A549 (cell line): ENCODE data around the gene UBQLN4.

Source experiments
- CHD2 ChIP-seq: fragments of 150-350 bp; IDR thresholded peaks from 2 replicates; pipeline ENCODE4 v1.6.1; 2014; ENCODE audit warnings: low read length; ENCODE audit not compliant: partially characterized antibody
- CTCF ChIP-seq: fragments of >200 bp; sonication (Bioruptor Twin); formaldehyde crosslinking; IDR thresholded peaks from 3 replicates; pipeline ENCODE4 v1.5.1; 2016
- HMGXB4 ChIP-seq: fragments of 250-450 bp; sonication (Bioruptor Pico); IDR thresholded peaks from 2 replicates; pipeline ENCODE4 v1.5.0; 2021; ENCODE audit warnings: mild to moderate bottlenecking, moderate library complexity, borderline replicate concordance
- JUN ChIP-seq, 2 experiments: fragments of >200 bp; sonication (Bioruptor Twin); formaldehyde crosslinking; IDR thresholded peaks; 2 replicates in 1 of 2; 3 replicates in 1 of 2; pipeline ENCODE4 v1.6.1; 2016 to 2017
- KDM5A ChIP-seq: fragments of 200-600 bp; sonication (generic); IDR thresholded peaks from 2 replicates; pipeline ENCODE4 v1.6.1; 2016; ENCODE audit warnings: antibody characterized with exemption, mild to moderate bottlenecking
- MAFK ChIP-seq: fragments of 450-650 bp; IDR thresholded peaks from 2 replicates; pipeline ENCODE4 v1.6.1; 2014; ENCODE audit not compliant: partially characterized antibody
- MAZ ChIP-seq: fragments of 150-350 bp; IDR thresholded peaks from 2 replicates; pipeline ENCODE4 v1.6.1; 2014; ENCODE audit warnings: antibody characterized with exemption, low read depth, low read length, borderline replicate concordance
- NPAS2 ChIP-seq: fragments of 250-450 bp; sonication (Bioruptor Pico); IDR thresholded peaks from 2 replicates; pipeline ENCODE4 v1.8.0; 2022; ENCODE audit warnings: mild to moderate bottlenecking, moderate library complexity, borderline replicate concordance
- PBX3 ChIP-seq: IDR thresholded peaks from 2 replicates; pipeline ENCODE4 v1.6.1; 2012
- POLR2A ChIP-seq: IDR thresholded peaks from 2 replicates; pipeline ENCODE4 v1.6.1; 2012; ENCODE audit warnings: mild to moderate bottlenecking, low read length
- RAD21 ChIP-seq, 2 experiments: fragments of >200 bp in 1 of 2; sonication (Bioruptor Twin) in 1 of 2; formaldehyde crosslinking in 1 of 2; IDR thresholded peaks in 1 of 2; conservative IDR thresholded peaks in 1 of 2; 2 replicates in 1 of 2; 3 replicates in 1 of 2; pipeline ENCODE4 v1.6.1; 2012 to 2018; ENCODE audit warnings: inconsistent platforms in 1 of 2
- REST ChIP-seq: fragments of 200-600 bp; sonication (generic); IDR thresholded peaks from 2 replicates; pipeline ENCODE4 v1.6.1; 2016; ENCODE audit warnings: antibody characterized with exemption, mild to moderate bottlenecking, moderate library complexity

- TF ChIP-seq MAZ (no peak), MAFK (no peak), CTCF (no peak), PBX3 (no peak), POLR2A (no peak), NPAS2 (no peak), REST (no peak), JUN (IDR thresholded peaks at IDR 0.05) (no peak), CHD2 (no peak), KDM5A (no peak), HMGXB4 (CRISPR knock-in tag) (no peak), RAD21 (conservative IDR thresholded peaks at IDR 0.05 in 1 of 2, IDR thresholded peaks at IDR 0.05 in 1 of 2) (no peak)
These were observed 44.2 kb downstream of the UBQLN4 start for GRCh38 chr1:156009404-156009803.
